ENCODE measurements around the gene RERE. TPM values are rescaled to one million over a fixed set of nuclear protein-coding genes. Genes with fewer than 3 reads are reported as not detected.

The RERE gene
- total and polyA plus RNA-seq, 2 experiments from 2014 or later: 148 to 170 TPM

DNA sequence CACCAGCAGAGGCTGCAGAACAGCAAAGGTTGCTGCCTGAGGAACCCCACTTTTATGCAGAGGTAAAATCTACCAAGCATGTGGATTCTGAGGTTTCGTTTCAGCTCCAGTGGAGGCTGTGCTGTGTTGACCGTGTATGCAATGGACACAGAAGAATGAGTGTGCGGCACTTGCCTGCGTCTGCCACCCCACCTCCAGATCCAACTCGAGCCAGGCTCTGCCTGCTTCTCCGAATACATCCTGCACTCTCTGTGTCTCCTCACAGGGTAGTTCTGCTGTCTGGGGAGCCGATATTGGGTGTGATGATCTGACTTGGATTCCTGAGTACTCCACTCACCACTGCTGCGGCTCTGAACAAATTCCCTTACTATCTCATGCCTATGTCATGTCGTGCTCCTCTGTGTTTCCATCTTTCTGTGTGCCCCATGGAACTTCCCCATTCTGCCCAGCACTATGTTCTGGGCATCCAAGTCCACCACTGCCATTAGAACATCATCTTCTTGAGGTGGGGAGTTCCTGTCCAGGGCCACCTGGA lies 369.8 kb downstream of the RERE start:
- Histone ChIP-seq H3K4me1 (ENCODE audit: insufficient read depth) (peaks cover 47% of the 10 kb centered on the region), H3K4me3 (no peak overlapping the region), H3K27me3 (ENCODE audit: insufficient read depth) (no peaks in the 10 kb centered on the region), H3F3A (replicated peaks; ENCODE audit: low read depth) (0 out of 2 replicates have a peak, but pooled peaks cover 6% of the 10 kb centered on the region), H4K20me1 (replicated peaks; ENCODE audit: insufficient read depth) (no peaks in the 10 kb centered on the region; the same call in 1 of the 2 replicates), H2AFZ (no peak overlapping the region), H3K36me3 (ENCODE audit: insufficient read depth) (no peaks in the 10 kb centered on the region), H3K9me2 (ENCODE audit: insufficient read depth) (peaks cover 18% of the 10 kb centered on the region), H3K79me2 (replicated peaks; ENCODE audit: insufficient read depth) (peaks cover 43% of the 10 kb centered on the region), H3K4me2 (no peak overlapping the region), H3K27ac (ENCODE audit: low read depth) (no peak overlapping the region)
- Mint-ChIP-seq H3K36me3 (ENCODE audit: low read depth) (peaks cover 23% of the 10 kb centered on the region), H3K27me3 (ENCODE audit: insufficient read depth, low read depth, poor library complexity) (peaks cover 5% of the 10 kb centered on the region), H3K27ac (no peak overlapping the region), H3K9me3 (peaks cover 4% of the 10 kb centered on the region; the same call in 1 of the 3 replicates), H3K4me3 (no peak overlapping the region), H3K4me1 (peaks cover 43% of the 10 kb centered on the region)
- ATAC-seq (no peak), DNase-seq (ENCODE audit: low spot score) (no peak)
- TF ChIP-seq EZH2 (IDR thresholded peaks at IDR 0.05; ENCODE audit: low read depth, unreplicated experiment): no peak
- no peak for TF ChIP-seq REST (IDR thresholded peaks at IDR 0.05; ENCODE audit: unreplicated experiment)
- TF ChIP-seq, protein P1, sequence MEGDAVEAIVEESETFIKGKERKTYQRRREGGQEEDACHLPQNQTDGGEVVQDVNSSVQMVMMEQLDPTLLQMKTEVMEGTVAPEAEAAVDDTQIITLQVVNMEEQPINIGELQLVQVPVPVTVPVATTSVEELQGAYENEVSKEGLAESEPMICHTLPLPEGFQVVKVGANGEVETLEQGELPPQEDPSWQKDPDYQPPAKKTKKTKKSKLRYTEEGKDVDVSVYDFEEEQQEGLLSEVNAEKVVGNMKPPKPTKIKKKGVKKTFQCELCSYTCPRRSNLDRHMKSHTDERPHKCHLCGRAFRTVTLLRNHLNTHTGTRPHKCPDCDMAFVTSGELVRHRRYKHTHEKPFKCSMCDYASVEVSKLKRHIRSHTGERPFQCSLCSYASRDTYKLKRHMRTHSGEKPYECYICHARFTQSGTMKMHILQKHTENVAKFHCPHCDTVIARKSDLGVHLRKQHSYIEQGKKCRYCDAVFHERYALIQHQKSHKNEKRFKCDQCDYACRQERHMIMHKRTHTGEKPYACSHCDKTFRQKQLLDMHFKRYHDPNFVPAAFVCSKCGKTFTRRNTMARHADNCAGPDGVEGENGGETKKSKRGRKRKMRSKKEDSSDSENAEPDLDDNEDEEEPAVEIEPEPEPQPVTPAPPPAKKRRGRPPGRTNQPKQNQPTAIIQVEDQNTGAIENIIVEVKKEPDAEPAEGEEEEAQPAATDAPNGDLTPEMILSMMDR (conservative IDR thresholded peaks at IDR 0.05; ENCODE audit: low read depth in 2 of 2): no peak
- no peak for TF ChIP-seq POLR2AphosphoS5 (IDR thresholded peaks at IDR 0.05; ENCODE audit: low read depth)
- no peak for TF ChIP-seq ZNF331 (CRISPR knock-in tag; IDR thresholded peaks at IDR 0.05; ENCODE audit: low read depth)
- TF ChIP-seq, protein P2, sequence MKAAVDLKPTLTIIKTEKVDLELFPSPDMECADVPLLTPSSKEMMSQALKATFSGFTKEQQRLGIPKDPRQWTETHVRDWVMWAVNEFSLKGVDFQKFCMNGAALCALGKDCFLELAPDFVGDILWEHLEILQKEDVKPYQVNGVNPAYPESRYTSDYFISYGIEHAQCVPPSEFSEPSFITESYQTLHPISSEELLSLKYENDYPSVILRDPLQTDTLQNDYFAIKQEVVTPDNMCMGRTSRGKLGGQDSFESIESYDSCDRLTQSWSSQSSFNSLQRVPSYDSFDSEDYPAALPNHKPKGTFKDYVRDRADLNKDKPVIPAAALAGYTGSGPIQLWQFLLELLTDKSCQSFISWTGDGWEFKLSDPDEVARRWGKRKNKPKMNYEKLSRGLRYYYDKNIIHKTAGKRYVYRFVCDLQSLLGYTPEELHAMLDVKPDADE (IDR thresholded peaks at IDR 0.05): no peak
- no peak for TF ChIP-seq STAT1 (IDR thresholded peaks at IDR 0.05; ENCODE audit: unreplicated experiment)
- no peak for TF ChIP-seq CREB1 (CRISPR knock-in tag; IDR thresholded peaks at IDR 0.05; ENCODE audit: low read depth)
- no peak for TF ChIP-seq ZNF114 (CRISPR knock-in tag; IDR thresholded peaks at IDR 0.05)
- no peak for TF ChIP-seq JUNB (IDR thresholded peaks at IDR 0.05; ENCODE audit: unreplicated experiment)
- TF ChIP-seq EZH2phosphoT487 (IDR thresholded peaks at IDR 0.05; ENCODE audit: unreplicated experiment): no peak
- no peak for TF ChIP-seq NANOG (IDR thresholded peaks at IDR 0.05; ENCODE audit: borderline replicate concordance)
- TF ChIP-seq ZNF462 (CRISPR knock-in tag; IDR thresholded peaks at IDR 0.05): no peak
